GM19463 (cell line): ENCODE measurements around the gene SAMD4A.

Experiments used
- ATAC-seq: cut with Tn5 transposase; IDR thresholded peaks from one replicate; pipeline ENCODE4 v1.9.1; 2021; ENCODE audit warnings: mild to moderate bottlenecking, moderate library complexity; ENCODE audit not compliant: unreplicated experiment

Gene SAMD4A

GRCh38 chr14:54812617-54813016, 245.7 kb downstream of the SAMD4A start:
- ATAC-seq = no peak

- ATAC-seq = no peak
Observed at GRCh38 chr14:54813081-54813480, 246.2 kb downstream of the SAMD4A start.

GRCh38 chr14:54814076-54814475, 247.1 kb downstream of the SAMD4A start:
- ATAC-seq = no peak

GRCh38 chr14:54815016-54815415, 248.1 kb downstream of the SAMD4A start:
- no peak for ATAC-seq

- no peak for ATAC-seq
Observed at GRCh38 chr14:54815515-54815914, 248.6 kb downstream of the SAMD4A start.

GRCh38 chr14:54816450-54816849, 249.5 kb downstream of the SAMD4A start:
- no peak for ATAC-seq

GRCh38 chr14:54817506-54817905, 250.6 kb downstream of the SAMD4A start:
- ATAC-seq = no peak

GRCh38 chr14:54818201-54819133, 251.5 kb downstream of the SAMD4A start:
- no peak for ATAC-seq

- ATAC-seq = no peak
Observed at GRCh38 chr14:54822685-54823084, 255.8 kb downstream of the SAMD4A start.

GRCh38 chr14:54823757-54824549, 257.0 kb downstream of the SAMD4A start:
- ATAC-seq = no peak

- ATAC-seq = no peak
Observed at GRCh38 chr14:54828037-54828436, 261.1 kb downstream of the SAMD4A start.

GRCh38 chr14:54829486-54830224, 262.7 kb downstream of the SAMD4A start:
- no peak for ATAC-seq

GRCh38 chr14:54830650-54831049, 263.7 kb downstream of the SAMD4A start:
- no peak for ATAC-seq

- no peak for ATAC-seq
Observed at GRCh38 chr14:54834081-54834480, 267.2 kb downstream of the SAMD4A start.

- no peak for ATAC-seq
Observed at GRCh38 chr14:54834727-54835126, 267.8 kb downstream of the SAMD4A start.

- no peak for ATAC-seq
Observed at GRCh38 chr14:54836231-54836630, 269.3 kb downstream of the SAMD4A start.

GRCh38 chr14:54837508-54838149, 270.7 kb downstream of the SAMD4A start:
- no peak for ATAC-seq

- ATAC-seq = no peak
Observed at GRCh38 chr14:54838931-54839512, 272.1 kb downstream of the SAMD4A start.

- ATAC-seq = no peak
Observed at GRCh38 chr14:54839701-54840119, 272.8 kb downstream of the SAMD4A start.

GRCh38 chr14:54840336-54840735, 273.4 kb downstream of the SAMD4A start:
- no peak for ATAC-seq
